ENCODE results near the gene PGBD1. TPM values are rescaled to one million over a fixed set of nuclear protein-coding genes. Genes with fewer than 3 reads are reported as not detected.

The PGBD1 gene
- total and polyA plus RNA-seq, 2 of the 13 experiments (the other 11 are each of a cell fraction or from before 2014, with no cell fraction given): 3.6 to 6.9 TPM

- TF ChIP-seq, protein P1, sequence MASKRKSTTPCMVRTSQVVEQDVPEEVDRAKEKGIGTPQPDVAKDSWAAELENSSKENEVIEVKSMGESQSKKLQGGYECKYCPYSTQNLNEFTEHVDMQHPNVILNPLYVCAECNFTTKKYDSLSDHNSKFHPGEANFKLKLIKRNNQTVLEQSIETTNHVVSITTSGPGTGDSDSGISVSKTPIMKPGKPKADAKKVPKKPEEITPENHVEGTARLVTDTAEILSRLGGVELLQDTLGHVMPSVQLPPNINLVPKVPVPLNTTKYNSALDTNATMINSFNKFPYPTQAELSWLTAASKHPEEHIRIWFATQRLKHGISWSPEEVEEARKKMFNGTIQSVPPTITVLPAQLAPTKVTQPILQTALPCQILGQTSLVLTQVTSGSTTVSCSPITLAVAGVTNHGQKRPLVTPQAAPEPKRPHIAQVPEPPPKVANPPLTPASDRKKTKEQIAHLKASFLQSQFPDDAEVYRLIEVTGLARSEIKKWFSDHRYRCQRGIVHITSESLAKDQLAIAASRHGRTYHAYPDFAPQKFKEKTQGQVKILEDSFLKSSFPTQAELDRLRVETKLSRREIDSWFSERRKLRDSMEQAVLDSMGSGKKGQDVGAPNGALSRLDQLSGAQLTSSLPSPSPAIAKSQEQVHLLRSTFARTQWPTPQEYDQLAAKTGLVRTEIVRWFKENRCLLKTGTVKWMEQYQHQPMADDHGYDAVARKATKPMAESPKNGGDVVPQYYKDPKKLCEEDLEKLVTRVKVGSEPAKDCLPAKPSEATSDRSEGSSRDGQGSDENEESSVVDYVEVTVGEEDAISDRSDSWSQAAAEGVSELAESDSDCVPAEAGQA (IDR thresholded peaks at IDR 0.05; ENCODE audit: low read depth): 0 out of 2 replicates have a peak, but pooled peaks have one; percentile 51
- TF ChIP-seq, protein P1 (CRISPR knock-in tag; IDR thresholded peaks at IDR 0.05; ENCODE audit: borderline replicate concordance): no peak
- TF ChIP-seq ISL2 (CRISPR knock-in tag; IDR thresholded peaks at IDR 0.05) (peak; percentile 47; the same call in 1 of the 2 replicates), HOXA3 (CRISPR knock-in tag; IDR thresholded peaks at IDR 0.05) (peak; percentile 66; the same call in 1 of the 2 replicates), ZNF589 (CRISPR knock-in tag; conservative IDR thresholded peaks at IDR 0.05) (no peak), HDAC2 (CRISPR knock-in tag; IDR thresholded peaks at IDR 0.05) (peak; percentile 89; the same call in 1 of the 2 replicates), RARA (CRISPR knock-in tag; IDR thresholded peaks at IDR 0.05) (0 out of 2 replicates have a peak, but pooled peaks have one; percentile 18), PHF21A (CRISPR knock-in tag; IDR thresholded peaks at IDR 0.05) (peak; percentile 73), ZBED4 (CRISPR knock-in tag; IDR thresholded peaks at IDR 0.05; ENCODE audit: borderline replicate concordance) (peak; percentile 11; the same call in 1 of the 2 replicates), ZBTB20 (CRISPR knock-in tag; IDR thresholded peaks at IDR 0.05; ENCODE audit: borderline replicate concordance, low read depth) (peak; percentile 74; the same call in 1 of the 2 replicates)
- TF ChIP-seq, protein P2, sequence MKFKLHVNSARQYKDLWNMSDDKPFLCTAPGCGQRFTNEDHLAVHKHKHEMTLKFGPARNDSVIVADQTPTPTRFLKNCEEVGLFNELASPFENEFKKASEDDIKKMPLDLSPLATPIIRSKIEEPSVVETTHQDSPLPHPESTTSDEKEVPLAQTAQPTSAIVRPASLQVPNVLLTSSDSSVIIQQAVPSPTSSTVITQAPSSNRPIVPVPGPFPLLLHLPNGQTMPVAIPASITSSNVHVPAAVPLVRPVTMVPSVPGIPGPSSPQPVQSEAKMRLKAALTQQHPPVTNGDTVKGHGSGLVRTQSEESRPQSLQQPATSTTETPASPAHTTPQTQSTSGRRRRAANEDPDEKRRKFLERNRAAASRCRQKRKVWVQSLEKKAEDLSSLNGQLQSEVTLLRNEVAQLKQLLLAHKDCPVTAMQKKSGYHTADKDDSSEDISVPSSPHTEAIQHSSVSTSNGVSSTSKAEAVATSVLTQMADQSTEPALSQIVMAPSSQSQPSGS (CRISPR knock-in tag; IDR thresholded peaks at IDR 0.05): peak; percentile 44; the same call in 1 of the 2 replicates
- TF ChIP-seq, protein P3, sequence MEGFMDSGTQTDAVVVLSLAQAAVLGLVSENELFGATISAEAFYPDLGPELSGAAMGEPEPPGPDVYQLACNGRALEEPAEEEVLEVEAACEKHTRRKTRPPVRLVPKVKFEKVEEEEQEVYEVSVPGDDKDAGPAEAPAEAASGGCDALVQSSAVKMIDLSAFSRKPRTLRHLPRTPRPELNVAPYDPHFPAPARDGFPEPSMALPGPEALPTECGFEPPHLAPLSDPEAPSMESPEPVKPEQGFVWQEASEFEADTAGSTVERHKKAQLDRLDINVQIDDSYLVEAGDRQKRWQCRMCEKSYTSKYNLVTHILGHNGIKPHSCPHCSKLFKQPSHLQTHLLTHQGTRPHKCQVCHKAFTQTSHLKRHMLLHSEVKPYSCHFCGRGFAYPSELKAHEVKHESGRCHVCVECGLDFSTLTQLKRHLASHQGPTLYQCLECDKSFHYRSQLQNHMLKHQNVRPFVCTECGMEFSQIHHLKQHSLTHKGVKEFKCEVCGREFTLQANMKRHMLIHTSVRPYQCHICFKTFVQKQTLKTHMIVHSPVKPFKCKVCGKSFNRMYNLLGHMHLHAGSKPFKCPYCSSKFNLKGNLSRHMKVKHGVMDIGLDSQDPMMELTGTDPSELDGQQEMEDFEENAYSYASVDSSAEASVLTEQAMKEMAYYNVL (CRISPR knock-in tag; IDR thresholded peaks at IDR 0.05; ENCODE audit: borderline replicate concordance): peak; percentile 68; the same call in 1 of the 2 replicates
- TF ChIP-seq, protein P4, sequence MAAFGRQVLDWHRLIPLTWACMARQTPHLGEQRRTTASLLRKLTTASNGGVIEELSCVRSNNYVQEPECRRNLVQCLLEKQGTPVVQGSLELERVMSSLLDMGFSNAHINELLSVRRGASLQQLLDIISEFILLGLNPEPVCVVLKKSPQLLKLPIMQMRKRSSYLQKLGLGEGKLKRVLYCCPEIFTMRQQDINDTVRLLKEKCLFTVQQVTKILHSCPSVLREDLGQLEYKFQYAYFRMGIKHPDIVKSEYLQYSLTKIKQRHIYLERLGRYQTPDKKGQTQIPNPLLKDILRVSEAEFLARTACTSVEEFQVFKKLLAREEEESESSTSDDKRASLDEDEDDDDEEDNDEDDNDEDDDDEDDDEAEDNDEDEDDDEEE (CRISPR knock-in tag; IDR thresholded peaks at IDR 0.05): no peak
Measured at GRCh38 chr6:28345201-28345600, 63.8 kb downstream of the PGBD1 start (continued).

Measured in HepG2 (cell line).